Mammary epithelial cell (primary cell): ENCODE results near the gene CCDC32.

Experiments used
- EZH2 ChIP-seq: IDR thresholded peaks from 2 replicates; pipeline ENCODE4 v1.6.1; 2012; ENCODE audit warnings: low read length, inconsistent platforms, borderline replicate concordance
- TF ChIP-seq, protein P1 (sequence below), 2 donors: IDR thresholded peaks in 1 of 2; conservative IDR thresholded peaks in 1 of 2; 2 replicates each; pipeline ENCODE4 v1.5.1; 2011 to 2012; ENCODE audit warnings: inconsistent platforms in 2 of 2, low read length in 2 of 2, mild to moderate bottlenecking in 2 of 2, control low read depth in 1 of 2, low read depth in 1 of 2; ENCODE audit not compliant: insufficient read depth in 1 of 2; ENCODE audit errors: extremely low read depth in 1 of 2

DNA sequence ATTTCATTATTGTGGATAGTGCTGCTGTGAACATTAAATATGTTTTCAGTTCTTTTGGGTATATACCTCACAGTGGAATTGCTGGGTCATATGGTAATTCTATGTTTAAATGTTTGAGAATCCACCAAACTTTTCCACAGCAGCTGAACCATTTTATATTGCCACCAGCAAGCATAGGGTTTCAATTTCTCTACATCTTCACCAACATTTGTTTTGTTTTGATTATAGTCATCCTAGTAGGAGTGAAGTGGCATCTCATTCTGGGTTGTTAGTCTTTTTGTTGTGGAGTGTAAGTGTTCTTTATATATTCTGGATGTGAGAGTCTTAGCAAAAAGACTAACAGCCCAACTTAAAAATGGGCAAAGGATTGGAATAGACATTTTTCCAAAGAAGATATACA lies 10.3 kb upstream of the CCDC32 start:
- TF ChIP-seq, protein P1, sequence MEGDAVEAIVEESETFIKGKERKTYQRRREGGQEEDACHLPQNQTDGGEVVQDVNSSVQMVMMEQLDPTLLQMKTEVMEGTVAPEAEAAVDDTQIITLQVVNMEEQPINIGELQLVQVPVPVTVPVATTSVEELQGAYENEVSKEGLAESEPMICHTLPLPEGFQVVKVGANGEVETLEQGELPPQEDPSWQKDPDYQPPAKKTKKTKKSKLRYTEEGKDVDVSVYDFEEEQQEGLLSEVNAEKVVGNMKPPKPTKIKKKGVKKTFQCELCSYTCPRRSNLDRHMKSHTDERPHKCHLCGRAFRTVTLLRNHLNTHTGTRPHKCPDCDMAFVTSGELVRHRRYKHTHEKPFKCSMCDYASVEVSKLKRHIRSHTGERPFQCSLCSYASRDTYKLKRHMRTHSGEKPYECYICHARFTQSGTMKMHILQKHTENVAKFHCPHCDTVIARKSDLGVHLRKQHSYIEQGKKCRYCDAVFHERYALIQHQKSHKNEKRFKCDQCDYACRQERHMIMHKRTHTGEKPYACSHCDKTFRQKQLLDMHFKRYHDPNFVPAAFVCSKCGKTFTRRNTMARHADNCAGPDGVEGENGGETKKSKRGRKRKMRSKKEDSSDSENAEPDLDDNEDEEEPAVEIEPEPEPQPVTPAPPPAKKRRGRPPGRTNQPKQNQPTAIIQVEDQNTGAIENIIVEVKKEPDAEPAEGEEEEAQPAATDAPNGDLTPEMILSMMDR (conservative IDR thresholded peaks at IDR 0.05 in 1 of 2, IDR thresholded peaks at IDR 0.05 in 1 of 2; ENCODE audit: extremely low read depth in 1 of 2, insufficient read depth in 1 of 2, low read depth in 1 of 2, low read length in 2 of 2), result no peak
- TF ChIP-seq EZH2, result no peak
